ENCODE results near the gene NAT9.

The NAT9 gene

GRCh38 chr17:74758848-74759168, 17.3 kb downstream of the NAT9 start:
- peak overlapping the region in 5 of 7 experiments; percentile 40 to 65 (median 45) for H3K4me3 ChIP-seq (ENCODE audit: control insufficient read depth in 1 of 7, extremely low read depth in 1 of 7, insufficient read depth in 4 of 7, low read depth in 2 of 7, low read length in 6 of 7)
- CTCF ChIA-PET, result interaction anchor here (1.1 to 11.0 kb wide), 14 partner anchors 8 to 200 kb away, joined by 3 to 175 read pairs (median 15); partner anchors contain the start of genes NAT9, NHERF1 and RAB37

DNA sequence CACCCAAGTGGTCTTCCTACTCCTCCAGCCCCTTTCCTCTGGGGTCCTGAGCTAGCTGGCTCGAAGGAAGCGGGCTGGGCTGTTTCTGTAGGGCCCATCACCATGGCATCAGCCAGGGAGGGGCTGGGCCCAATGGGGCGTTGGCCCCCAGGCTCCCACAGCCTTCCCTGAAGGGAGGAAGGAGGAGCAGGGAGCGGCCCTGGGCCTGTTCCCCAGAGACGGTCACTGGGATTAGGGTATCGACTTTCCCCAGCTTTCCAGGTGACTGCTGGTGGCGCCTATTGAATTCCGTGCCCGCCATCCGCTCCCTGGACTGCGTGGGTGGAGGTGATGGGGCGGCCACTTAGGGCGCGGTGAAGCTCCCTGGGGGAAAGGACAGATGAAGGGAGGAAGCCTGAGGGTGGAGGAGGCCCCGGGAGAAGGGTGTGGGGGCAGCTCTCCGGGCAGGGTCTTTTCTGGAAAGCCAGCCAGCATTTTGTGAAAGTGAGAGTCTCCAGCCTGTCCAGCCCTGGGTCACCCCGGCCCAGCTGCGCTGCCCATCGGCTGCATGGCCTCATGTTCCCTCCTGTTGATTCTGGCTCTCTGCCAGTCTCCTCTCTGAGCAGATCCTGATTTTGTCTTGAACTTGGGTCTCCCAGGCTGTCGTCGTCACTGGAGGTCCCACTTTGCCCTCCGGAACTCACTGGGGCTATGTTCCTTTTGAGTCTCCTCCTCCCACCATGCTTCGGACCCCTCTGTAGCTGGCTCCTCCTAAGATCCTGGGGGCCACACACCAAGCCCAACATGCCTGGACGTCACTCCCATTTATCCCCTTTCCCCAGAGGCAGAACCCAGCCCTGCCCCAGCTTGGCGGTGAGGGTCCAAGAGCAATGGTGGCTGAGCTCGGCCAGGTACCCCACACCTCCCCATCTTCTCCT, 18.0 kb downstream of the NAT9 start:
- Histone ChIP-seq H3K27me3 (replicated peaks in 2 of 5; ENCODE audit: control insufficient read depth in 4 of 5, insufficient read depth in 5 of 5, low read length in 4 of 5) (no peaks in the 10 kb centered on the region), H3K4me3 (ENCODE audit: control insufficient read depth in 1 of 7, extremely low read depth in 1 of 7, insufficient read depth in 4 of 7, low read depth in 2 of 7, low read length in 6 of 7) (peak overlapping the region in 5 of 7 experiments; percentile 40 to 65 (median 45)), H3K36me3 (ENCODE audit: control insufficient read depth in 4 of 4, insufficient read depth in 4 of 4, low read length in 3 of 4) (peaks cover 0 to 29% (median 10%) of the 10 kb centered on the region in 4 experiments), H3K27ac (ENCODE audit: insufficient read depth in 1 of 2, low read depth in 1 of 2, low read length in 2 of 2, poor library complexity in 1 of 2, severe bottlenecking in 2 of 2) (peak overlapping the region in 1 of 2 experiments; percentile 76), H3K9me3 (ENCODE audit: control extremely low read depth in 1 of 5, control insufficient read depth in 4 of 5, insufficient read depth in 2 of 5, low read depth in 1 of 5, low read length in 4 of 5) (no peaks in the 10 kb centered on the region), H3K4me1 (ENCODE audit: control extremely low read depth in 1 of 4, control insufficient read depth in 4 of 4, insufficient read depth in 4 of 4, low read length in 3 of 4) (peaks cover 8 to 79% (median 68%) of the 10 kb centered on the region in 4 experiments)
- ChIA-PET POLR2A (interaction anchor here (0.9 to 6.0 kb wide), 3 partner anchors 9 to 24 kb away, joined by 3 to 71 read pairs (median 25); partner anchors contain the start of genes NHERF1 and RAB37), CTCF (interaction anchor here (0.7 to 11.0 kb wide), 10 partner anchors 8 to 101 kb away, joined by 3 to 175 read pairs (median 15); partner anchors contain the start of genes NAT9, NHERF1 and RAB37)
- DNase-seq, result no peak
- 38% methylated on average over 21 of the region's 26 CpGs for whole genome bisulfite sequencing (ENCODE audit: insufficient coverage)

More at GRCh38 chr17:74758848-74759168, 17.3 kb downstream of the NAT9 start:
- no peaks in the 10 kb centered on the region for H3K9me3 ChIP-seq (ENCODE audit: control extremely low read depth in 1 of 5, control insufficient read depth in 4 of 5, insufficient read depth in 2 of 5, low read depth in 1 of 5, low read length in 4 of 5)
- peaks cover 0 to 33% (median 13%) of the 10 kb centered on the region in 4 experiments for H3K36me3 ChIP-seq (ENCODE audit: control insufficient read depth in 4 of 4, insufficient read depth in 4 of 4, low read length in 3 of 4)
- H3K4me1 ChIP-seq (ENCODE audit: control extremely low read depth in 1 of 4, control insufficient read depth in 4 of 4, insufficient read depth in 4 of 4, low read length in 3 of 4), result peaks cover 8 to 80% (median 67%) of the 10 kb centered on the region in 4 experiments
- H3K27ac ChIP-seq (ENCODE audit: insufficient read depth in 1 of 2, low read depth in 1 of 2, low read length in 2 of 2, poor library complexity in 1 of 2, severe bottlenecking in 2 of 2), result peak overlapping the region in 1 of 2 experiments; percentile 76
- DNase-seq, result peak; percentile 52 to 82 (median 81)
- no peaks in the 10 kb centered on the region for H3K27me3 ChIP-seq (replicated peaks in 2 of 5; ENCODE audit: control insufficient read depth in 4 of 5, insufficient read depth in 5 of 5, low read length in 4 of 5)
- WGBS (ENCODE audit: insufficient coverage), result 0% methylated on average over 1 of the region's 2 CpGs
- POLR2A ChIA-PET, result interaction anchor here (0.6 to 6.0 kb wide), 10 partner anchors 9 to 101 kb away, joined by 3 to 71 read pairs (median 5); partner anchors contain the start of genes NAT9, NHERF1 and RAB37

GRCh38 chr17:74757502-74757901, 18.6 kb downstream of the NAT9 start:
- H3K9me3 ChIP-seq (ENCODE audit: control extremely low read depth in 1 of 5, control insufficient read depth in 4 of 5, insufficient read depth in 2 of 5, low read depth in 1 of 5, low read length in 4 of 5), result no peaks in the 10 kb centered on the region
- CTCF ChIA-PET, result interaction anchor here (0.7 to 11.0 kb wide), 7 partner anchors 7 to 101 kb away, joined by 3 to 175 read pairs (median 58); partner anchors contain the start of genes NAT9, NHERF1 and RAB37
- H3K27ac ChIP-seq (ENCODE audit: insufficient read depth in 1 of 2, low read depth in 1 of 2, low read length in 2 of 2, poor library complexity in 1 of 2, severe bottlenecking in 2 of 2), result peak overlapping the region; percentile 40 to 76
- POLR2A ChIA-PET, result interaction anchor here (6.0 kb wide), 1 partner anchor 8 kb away, joined by 71 read pairs; the partner anchor contains the start of gene NHERF1
- H3K27me3 ChIP-seq (replicated peaks in 2 of 5; ENCODE audit: control insufficient read depth in 4 of 5, insufficient read depth in 5 of 5, low read length in 4 of 5), result no peaks in the 10 kb centered on the region
- peaks cover 13 to 85% (median 73%) of the 10 kb centered on the region in 4 experiments for H3K4me1 ChIP-seq (ENCODE audit: control extremely low read depth in 1 of 4, control insufficient read depth in 4 of 4, insufficient read depth in 4 of 4, low read length in 3 of 4)
- peak overlapping the region in 4 of 7 experiments; percentile 44 to 65 (median 50) for H3K4me3 ChIP-seq (ENCODE audit: control insufficient read depth in 1 of 7, extremely low read depth in 1 of 7, insufficient read depth in 4 of 7, low read depth in 2 of 7, low read length in 6 of 7)
- WGBS (ENCODE audit: insufficient coverage), result 43% methylated on average over 1 of the region's 3 CpGs
- DNase-seq, result no peak
- H3K36me3 ChIP-seq (ENCODE audit: control insufficient read depth in 4 of 4, insufficient read depth in 4 of 4, low read length in 3 of 4), result peaks cover 0 to 31% (median 10%) of the 10 kb centered on the region in 4 experiments

GRCh38 chr17:74756891-74757290, 19.3 kb downstream of the NAT9 start:
- 35% methylated on average over 3 of the region's 3 CpGs for WGBS (ENCODE audit: insufficient coverage)

GRCh38 chr17:74755533-74755932, 20.6 kb downstream of the NAT9 start:
- H3K27ac ChIP-seq (ENCODE audit: insufficient read depth in 1 of 2, low read depth in 1 of 2, low read length in 2 of 2, poor library complexity in 1 of 2, severe bottlenecking in 2 of 2), result no peak overlapping the region
- POLR2A ChIA-PET, result interaction anchor here (0.7 kb wide), 1 partner anchor 839 kb away, joined by 3 read pairs; no protein-coding TSS in a partner anchor

More at GRCh38 chr17:74756891-74757290, 19.3 kb downstream of the NAT9 start:
- CTCF ChIA-PET, result interaction anchor here (0.8 to 11.0 kb wide), 8 partner anchors 11 to 100 kb away, joined by 3 to 175 read pairs (median 6); partner anchors contain the start of genes NAT9, NHERF1 and RAB37
- Histone ChIP-seq H3K9me3 (ENCODE audit: control extremely low read depth in 1 of 5, control insufficient read depth in 4 of 5, insufficient read depth in 2 of 5, low read depth in 1 of 5, low read length in 4 of 5) (no peaks in the 10 kb centered on the region), H3K4me3 (ENCODE audit: control insufficient read depth in 1 of 7, extremely low read depth in 1 of 7, insufficient read depth in 4 of 7, low read depth in 2 of 7, low read length in 6 of 7) (peak overlapping the region in 3 of 7 experiments; percentile 19 to 55 (median 42)), H3K36me3 (ENCODE audit: control insufficient read depth in 4 of 4, insufficient read depth in 4 of 4, low read length in 3 of 4) (peaks cover 0 to 28% (median 11%) of the 10 kb centered on the region in 4 experiments), H3K4me1 (ENCODE audit: control extremely low read depth in 1 of 4, control insufficient read depth in 4 of 4, insufficient read depth in 4 of 4, low read length in 3 of 4) (peaks cover 14 to 91% (median 79%) of the 10 kb centered on the region in 4 experiments), H3K27me3 (replicated peaks in 2 of 5; ENCODE audit: control insufficient read depth in 4 of 5, insufficient read depth in 5 of 5, low read length in 4 of 5) (no peaks in the 10 kb centered on the region), H3K27ac (ENCODE audit: insufficient read depth in 1 of 2, low read depth in 1 of 2, low read length in 2 of 2, poor library complexity in 1 of 2, severe bottlenecking in 2 of 2) (peak overlapping the region; percentile 40 to 76)
- DNase-seq, result no peak
- POLR2A ChIA-PET, result interaction anchor here (1.1 kb wide), 1 partner anchor 9 kb away, joined by 4 read pairs; the partner anchor contains the start of gene NHERF1

GRCh38 chr17:74754832-74755231, 21.3 kb downstream of the NAT9 start:
- POLR2A ChIA-PET, result interaction anchor here (0.7 to 1.2 kb wide), 2 partner anchors 11 to 26 kb away, joined by 3 to 7 read pairs; no protein-coding TSS in a partner anchor
- no peaks in the 10 kb centered on the region for H3K9me3 ChIP-seq (ENCODE audit: control extremely low read depth in 1 of 5, control insufficient read depth in 4 of 5, insufficient read depth in 2 of 5, low read depth in 1 of 5, low read length in 4 of 5)
- WGBS (ENCODE audit: insufficient coverage), result 97% methylated on average over 3 of the region's 3 CpGs
- CTCF ChIA-PET, result interaction anchor here (0.7 to 11.0 kb wide), 10 partner anchors 8 to 28 kb away, joined by 3 to 175 read pairs (median 5); partner anchors contain the start of genes NAT9, NHERF1 and RAB37
- no peak for DNase-seq
- no peak overlapping the region for H3K4me3 ChIP-seq (ENCODE audit: control insufficient read depth in 1 of 7, extremely low read depth in 1 of 7, insufficient read depth in 4 of 7, low read depth in 2 of 7, low read length in 6 of 7)
- peaks cover 19 to 91% (median 82%) of the 10 kb centered on the region in 4 experiments for H3K4me1 ChIP-seq (ENCODE audit: control extremely low read depth in 1 of 4, control insufficient read depth in 4 of 4, insufficient read depth in 4 of 4, low read length in 3 of 4)
- H3K27me3 ChIP-seq (replicated peaks in 2 of 5; ENCODE audit: control insufficient read depth in 4 of 5, insufficient read depth in 5 of 5, low read length in 4 of 5), result no peaks in the 10 kb centered on the region
- H3K36me3 ChIP-seq (ENCODE audit: control insufficient read depth in 4 of 4, insufficient read depth in 4 of 4, low read length in 3 of 4), result peaks cover 0 to 19% (median 10%) of the 10 kb centered on the region in 4 experiments
- H3K27ac ChIP-seq (ENCODE audit: insufficient read depth in 1 of 2, low read depth in 1 of 2, low read length in 2 of 2, poor library complexity in 1 of 2, severe bottlenecking in 2 of 2), result no peak overlapping the region

More at GRCh38 chr17:74755533-74755932, 20.6 kb downstream of the NAT9 start:
- H3K27me3 ChIP-seq (replicated peaks in 2 of 5; ENCODE audit: control insufficient read depth in 4 of 5, insufficient read depth in 5 of 5, low read length in 4 of 5), result no peaks in the 10 kb centered on the region
- H3K36me3 ChIP-seq (ENCODE audit: control insufficient read depth in 4 of 4, insufficient read depth in 4 of 4, low read length in 3 of 4), result peaks cover 0 to 19% (median 10%) of the 10 kb centered on the region in 4 experiments
- H3K4me3 ChIP-seq (ENCODE audit: control insufficient read depth in 1 of 7, extremely low read depth in 1 of 7, insufficient read depth in 4 of 7, low read depth in 2 of 7, low read length in 6 of 7), result no peak overlapping the region
- CTCF ChIA-PET, result interaction anchor here (0.9 to 11.0 kb wide), 6 partner anchors 9 to 96 kb away, joined by 3 to 175 read pairs (median 31); partner anchors contain the start of genes NAT9, NHERF1 and RAB37
- no peak for DNase-seq
- no peaks in the 10 kb centered on the region for H3K9me3 ChIP-seq (ENCODE audit: control extremely low read depth in 1 of 5, control insufficient read depth in 4 of 5, insufficient read depth in 2 of 5, low read depth in 1 of 5, low read length in 4 of 5)
- H3K4me1 ChIP-seq (ENCODE audit: control extremely low read depth in 1 of 4, control insufficient read depth in 4 of 4, insufficient read depth in 4 of 4, low read length in 3 of 4), result peaks cover 19 to 91% (median 82%) of the 10 kb centered on the region in 4 experiments
- WGBS (ENCODE audit: insufficient coverage), result 97% methylated on average over 8 of the region's 8 CpGs
